Measurements from ENCODE around the gene S100A6.

- TF ChIP-seq, protein P1, sequence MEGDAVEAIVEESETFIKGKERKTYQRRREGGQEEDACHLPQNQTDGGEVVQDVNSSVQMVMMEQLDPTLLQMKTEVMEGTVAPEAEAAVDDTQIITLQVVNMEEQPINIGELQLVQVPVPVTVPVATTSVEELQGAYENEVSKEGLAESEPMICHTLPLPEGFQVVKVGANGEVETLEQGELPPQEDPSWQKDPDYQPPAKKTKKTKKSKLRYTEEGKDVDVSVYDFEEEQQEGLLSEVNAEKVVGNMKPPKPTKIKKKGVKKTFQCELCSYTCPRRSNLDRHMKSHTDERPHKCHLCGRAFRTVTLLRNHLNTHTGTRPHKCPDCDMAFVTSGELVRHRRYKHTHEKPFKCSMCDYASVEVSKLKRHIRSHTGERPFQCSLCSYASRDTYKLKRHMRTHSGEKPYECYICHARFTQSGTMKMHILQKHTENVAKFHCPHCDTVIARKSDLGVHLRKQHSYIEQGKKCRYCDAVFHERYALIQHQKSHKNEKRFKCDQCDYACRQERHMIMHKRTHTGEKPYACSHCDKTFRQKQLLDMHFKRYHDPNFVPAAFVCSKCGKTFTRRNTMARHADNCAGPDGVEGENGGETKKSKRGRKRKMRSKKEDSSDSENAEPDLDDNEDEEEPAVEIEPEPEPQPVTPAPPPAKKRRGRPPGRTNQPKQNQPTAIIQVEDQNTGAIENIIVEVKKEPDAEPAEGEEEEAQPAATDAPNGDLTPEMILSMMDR (IDR thresholded peaks at IDR 0.05), result peak in 1 of 3 experiments; percentile 12
- no peak for TF ChIP-seq POLR2A (IDR thresholded peaks at IDR 0.05)
These were observed 13.2 kb upstream of the S100A6 start, which contains the start of gene S100A3 for GRCh38 chr1:153548722-153549688.
